Transverse colon (tissue), 4 donors: ENCODE results near the gene ALDH4A1.

Source experiments
- EP300 ChIP-seq: sonication (generic); formaldehyde crosslinking; IDR thresholded peaks from one replicate; pipeline ENCODE4 v1.6.1; 2017; ENCODE audit warnings: antibody characterized with exemption, low read depth
- POLR2A ChIP-seq: fragments of 450-650 bp; IDR thresholded peaks from one replicate; pipeline ENCODE4 v1.6.1; 2016; ENCODE audit warnings: antibody characterized with exemption, mild to moderate bottlenecking, moderate library complexity
- POLR2AphosphoS5 ChIP-seq, 3 donors: sonication (generic); formaldehyde crosslinking; IDR thresholded peaks; one replicate each; pipeline ENCODE4 v1.6.1; 2016; ENCODE audit warnings: antibody characterized with exemption in 3 of 3
- TF ChIP-seq, protein P1 (sequence below), 5 experiments: fragments of 200-600 bp in 3 of 5; fragments of 450-650 bp in 2 of 5; sonication (generic) in 3 of 5; IDR thresholded peaks; 1 replicate in 2 of 5; 2 replicates in 3 of 5; pipeline ENCODE4 v1.5.1; 2016 to 2017; ENCODE audit warnings: antibody characterized with exemption in 5 of 5, inconsistent platforms in 3 of 5, mild to moderate bottlenecking in 2 of 5, moderate library complexity in 1 of 5

DNA sequence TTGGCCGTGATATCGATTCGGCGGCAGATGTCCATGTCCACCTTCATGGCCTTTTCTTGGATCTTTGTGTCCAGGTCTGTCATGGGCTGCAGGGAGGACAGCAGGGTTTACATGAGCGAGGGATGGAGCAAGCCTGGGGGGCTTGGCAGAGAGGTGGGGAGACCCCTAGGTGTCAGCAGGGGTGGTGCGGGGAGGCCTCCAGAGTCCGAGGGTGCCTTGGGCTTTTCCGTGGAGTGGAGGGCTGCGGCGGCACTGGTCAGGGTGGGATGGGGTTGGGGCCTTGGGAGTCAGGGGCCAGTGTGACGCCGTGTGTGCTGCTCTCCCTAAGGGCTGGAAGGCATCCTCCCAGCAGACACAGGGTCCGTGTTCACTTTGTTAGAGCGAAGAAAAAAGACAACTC lies 16.1 kb upstream of the ALDH4A1 start:
- TF ChIP-seq, protein P1, sequence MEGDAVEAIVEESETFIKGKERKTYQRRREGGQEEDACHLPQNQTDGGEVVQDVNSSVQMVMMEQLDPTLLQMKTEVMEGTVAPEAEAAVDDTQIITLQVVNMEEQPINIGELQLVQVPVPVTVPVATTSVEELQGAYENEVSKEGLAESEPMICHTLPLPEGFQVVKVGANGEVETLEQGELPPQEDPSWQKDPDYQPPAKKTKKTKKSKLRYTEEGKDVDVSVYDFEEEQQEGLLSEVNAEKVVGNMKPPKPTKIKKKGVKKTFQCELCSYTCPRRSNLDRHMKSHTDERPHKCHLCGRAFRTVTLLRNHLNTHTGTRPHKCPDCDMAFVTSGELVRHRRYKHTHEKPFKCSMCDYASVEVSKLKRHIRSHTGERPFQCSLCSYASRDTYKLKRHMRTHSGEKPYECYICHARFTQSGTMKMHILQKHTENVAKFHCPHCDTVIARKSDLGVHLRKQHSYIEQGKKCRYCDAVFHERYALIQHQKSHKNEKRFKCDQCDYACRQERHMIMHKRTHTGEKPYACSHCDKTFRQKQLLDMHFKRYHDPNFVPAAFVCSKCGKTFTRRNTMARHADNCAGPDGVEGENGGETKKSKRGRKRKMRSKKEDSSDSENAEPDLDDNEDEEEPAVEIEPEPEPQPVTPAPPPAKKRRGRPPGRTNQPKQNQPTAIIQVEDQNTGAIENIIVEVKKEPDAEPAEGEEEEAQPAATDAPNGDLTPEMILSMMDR (IDR thresholded peaks at IDR 0.05) = no peak
- TF ChIP-seq POLR2A (no peak), POLR2AphosphoS5 (IDR thresholded peaks at IDR 0.05) (no peak), EP300 (no peak)
